Right atrium auricular region (tissue), 2 donors: ENCODE data around the gene BNIP2. TPM values are rescaled to one million over a fixed set of nuclear protein-coding genes. Genes with fewer than 3 reads are reported as not detected.

ENCODE experiments used
- DNase-seq: peaks from one replicate; pipeline ENCODE4 v3.0.0-alpha.2; 2019; ENCODE audit warnings: low spot score
- H3K27ac ChIP-seq, 2 donors: fragments of 200-600 bp; sonication (generic); 1 replicate in 1 of 2; 2 replicates in 1 of 2; pipeline ENCODE4 v1.5.1; 2016 to 2019
- H3K27me3 ChIP-seq, 2 donors: fragments of 200-600 bp; sonication (generic); one replicate each; pipeline versions ENCODE4 v1.5.1 to v1.6.0; 2017 to 2019
- H3K36me3 ChIP-seq: fragments of 200-600 bp; sonication (generic); one replicate; pipeline ENCODE4 v1.5.1; 2016
- H3K4me1 ChIP-seq, 2 donors: fragments of 200-600 bp; sonication (generic); one replicate each; pipeline versions ENCODE4 v1.5.1 to v1.6.0; 2017 to 2019
- H3K4me3 ChIP-seq, 2 donors: fragments of 200-600 bp; sonication (generic); 1 replicate in 1 of 2; 2 replicates in 1 of 2; pipeline ENCODE4 v1.5.1; 2017 to 2019; ENCODE audit warnings: mild to moderate bottlenecking in 1 of 2, moderate library complexity in 1 of 2
- H3K9me3 ChIP-seq, 2 donors: fragments of 200-600 bp; sonication (generic); one replicate each; pipeline ENCODE4 v1.5.1; 2019
- total RNA-seq, 2 donors: library from RNA; depleted of rRNA; stranded (reverse); fragments of >200 nt; gene quantifications; one replicate each; pipeline ENCODE4 v1.1.0, GENCODE V29; 2016
- TF ChIP-seq, protein P1 (sequence below), 2 donors: fragments of 200-600 bp; sonication (generic); IDR thresholded peaks; one replicate each; pipeline ENCODE4 v1.5.1; 2019; ENCODE audit warnings: antibody characterized with exemption in 2 of 2

Gene BNIP2
- total RNA-seq, 2 donors from 2014 or later: 93.7 to 148 TPM

- H3K4me3 ChIP-seq: no peak overlapping the region
- H3K27me3 ChIP-seq: no peaks in the 10 kb centered on the region
- DNase-seq: no peak
- H3K9me3 ChIP-seq: no peaks in the 10 kb centered on the region
- H3K4me1 ChIP-seq: no peaks in the 10 kb centered on the region
- H3K27ac ChIP-seq: no peak overlapping the region
- H3K36me3 ChIP-seq: no peaks in the 10 kb centered on the region
- TF ChIP-seq, protein P1, sequence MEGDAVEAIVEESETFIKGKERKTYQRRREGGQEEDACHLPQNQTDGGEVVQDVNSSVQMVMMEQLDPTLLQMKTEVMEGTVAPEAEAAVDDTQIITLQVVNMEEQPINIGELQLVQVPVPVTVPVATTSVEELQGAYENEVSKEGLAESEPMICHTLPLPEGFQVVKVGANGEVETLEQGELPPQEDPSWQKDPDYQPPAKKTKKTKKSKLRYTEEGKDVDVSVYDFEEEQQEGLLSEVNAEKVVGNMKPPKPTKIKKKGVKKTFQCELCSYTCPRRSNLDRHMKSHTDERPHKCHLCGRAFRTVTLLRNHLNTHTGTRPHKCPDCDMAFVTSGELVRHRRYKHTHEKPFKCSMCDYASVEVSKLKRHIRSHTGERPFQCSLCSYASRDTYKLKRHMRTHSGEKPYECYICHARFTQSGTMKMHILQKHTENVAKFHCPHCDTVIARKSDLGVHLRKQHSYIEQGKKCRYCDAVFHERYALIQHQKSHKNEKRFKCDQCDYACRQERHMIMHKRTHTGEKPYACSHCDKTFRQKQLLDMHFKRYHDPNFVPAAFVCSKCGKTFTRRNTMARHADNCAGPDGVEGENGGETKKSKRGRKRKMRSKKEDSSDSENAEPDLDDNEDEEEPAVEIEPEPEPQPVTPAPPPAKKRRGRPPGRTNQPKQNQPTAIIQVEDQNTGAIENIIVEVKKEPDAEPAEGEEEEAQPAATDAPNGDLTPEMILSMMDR (IDR thresholded peaks at IDR 0.05): no peak
Measured at GRCh38 chr15:59609730-59610712, 79.1 kb downstream of the BNIP2 start.

Other genes starting within 250 kb of the BNIP2 start
- not detected for gene GCNT3, start 77.5 kb downstream of the BNIP2 start, total RNA-seq
- 10 to 100 TPM; 35.9 to 74.8 TPM for gene GTF2A2, start 31.8 kb downstream of the BNIP2 start, total RNA-seq